GM21737 (cell line): ENCODE results near the gene RHPN2.
"Not testable (repeated sequence)": the region's sequence is repeated elsewhere in the genome, so short reads cannot be mapped to it uniquely, and the experiment has no call there.

Experiments
- ATAC-seq: cut with Tn5 transposase; IDR thresholded peaks from one replicate; pipeline ENCODE4 v1.9.1; 2021; ENCODE audit warnings: mild to moderate bottlenecking, moderate library complexity; ENCODE audit not compliant: unreplicated experiment

The RHPN2 gene

GRCh38 chr19:32979807-32980206 lies 84.9 kb downstream of the RHPN2 start:
- not testable (repeated sequence) for ATAC-seq

- not testable (repeated sequence) for ATAC-seq
Measured at GRCh38 chr19:32977813-32978212, 86.9 kb downstream of the RHPN2 start.

DNA sequence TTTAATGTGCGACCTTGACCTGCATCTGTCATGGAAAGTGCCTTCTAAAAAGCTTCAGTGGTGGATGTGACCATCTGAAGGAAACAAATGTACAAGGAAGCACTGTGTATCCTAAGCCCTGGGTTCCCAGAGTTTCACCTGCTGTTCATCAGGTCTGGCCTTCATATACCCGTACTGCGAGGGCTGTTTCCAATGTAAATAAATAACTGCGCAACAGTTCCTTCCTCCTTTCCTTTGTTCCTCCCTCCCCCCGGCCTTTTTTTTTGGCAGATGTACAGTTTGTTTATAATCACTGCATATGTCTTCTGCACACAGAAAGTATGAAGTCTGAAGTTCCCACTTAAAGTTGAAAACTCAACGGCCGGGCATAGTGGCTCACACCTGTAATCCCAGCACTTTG lies 87.4 kb downstream of the RHPN2 start:
- ATAC-seq = no peak

- no peak for ATAC-seq
Measured at GRCh38 chr19:32976223-32976805, 88.4 kb downstream of the RHPN2 start.

DNA sequence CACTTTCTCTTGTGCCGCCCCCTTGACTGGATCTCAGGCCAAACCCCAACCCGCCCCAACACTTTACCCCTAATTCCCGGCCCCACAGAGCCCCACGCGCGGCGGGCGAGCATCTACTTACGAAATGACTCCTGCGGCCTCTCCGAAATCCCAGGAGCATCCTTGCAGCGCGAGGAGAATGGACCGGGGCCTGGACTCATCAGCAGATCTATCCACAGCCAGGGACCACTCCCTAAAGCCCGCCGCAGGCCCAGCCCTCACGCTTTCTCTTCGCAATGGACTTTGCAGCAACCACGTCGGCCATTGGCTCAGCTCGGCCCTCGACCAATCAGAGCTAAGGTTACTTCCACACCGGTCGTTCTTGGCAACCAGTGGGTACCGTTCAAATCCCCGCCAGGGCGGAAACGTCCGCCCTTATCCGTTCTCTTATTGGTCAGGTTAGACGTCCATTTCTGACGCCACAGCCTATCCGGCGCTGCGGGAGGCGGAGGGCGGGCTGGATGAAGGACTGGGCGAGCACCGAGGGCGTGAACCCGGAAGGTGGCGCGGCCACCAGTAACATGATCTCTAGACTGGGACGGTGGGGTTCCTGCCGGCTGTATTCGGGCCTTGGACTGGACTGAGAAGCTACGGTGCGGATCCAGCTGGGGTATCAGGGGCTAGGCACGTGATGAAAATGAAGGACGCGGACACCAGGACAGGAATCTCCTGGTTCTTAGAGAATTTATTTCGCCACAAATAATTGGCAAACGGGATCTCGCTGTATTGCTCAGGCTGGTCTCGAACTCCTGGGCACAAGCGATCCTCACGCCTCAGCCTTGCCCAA lies 92.8 kb downstream of the RHPN2 start, which contains the start of the genes CEP89 and FAAP24:
CEP89 (minus strand) TSS at position 244 of the 826 bp plus-strand sequence; CDS start at position 160, 84 bp downstream.
FAAP24 (plus strand) TSS at position 528 of the 826 bp plus-strand sequence. CDS start 955 bp downstream, outside the sequence.
- ATAC-seq = peak; percentile 97

- no peak for ATAC-seq
Measured at GRCh38 chr19:32971012-32971595, 93.6 kb downstream of the RHPN2 start.

GRCh38 chr19:32969549-32969948 lies 95.1 kb downstream of the RHPN2 start:
- no peak for ATAC-seq

- ATAC-seq = no peak
Measured at GRCh38 chr19:32966750-32967149, 97.9 kb downstream of the RHPN2 start.

DNA sequence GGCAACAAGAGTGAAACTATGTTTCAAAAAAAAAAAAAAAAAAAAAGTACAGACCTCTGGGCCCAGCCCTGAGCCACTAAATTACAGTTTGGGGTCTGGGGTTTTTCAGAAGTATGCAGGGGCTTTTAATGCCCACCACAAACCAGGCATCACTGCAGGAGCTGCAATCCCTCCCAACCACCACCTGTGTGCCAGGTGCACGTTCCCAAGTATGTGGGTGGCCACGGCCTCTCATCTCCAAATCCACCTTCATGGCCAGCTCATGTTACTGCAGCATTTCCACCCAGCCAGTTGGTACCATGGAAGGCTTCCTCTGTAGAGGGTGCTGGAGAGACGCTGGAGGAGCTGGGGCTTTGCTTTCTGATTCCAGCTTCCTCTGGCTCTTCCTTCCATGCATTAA lies 119.4 kb downstream of the RHPN2 start:
- no peak for ATAC-seq

DNA sequence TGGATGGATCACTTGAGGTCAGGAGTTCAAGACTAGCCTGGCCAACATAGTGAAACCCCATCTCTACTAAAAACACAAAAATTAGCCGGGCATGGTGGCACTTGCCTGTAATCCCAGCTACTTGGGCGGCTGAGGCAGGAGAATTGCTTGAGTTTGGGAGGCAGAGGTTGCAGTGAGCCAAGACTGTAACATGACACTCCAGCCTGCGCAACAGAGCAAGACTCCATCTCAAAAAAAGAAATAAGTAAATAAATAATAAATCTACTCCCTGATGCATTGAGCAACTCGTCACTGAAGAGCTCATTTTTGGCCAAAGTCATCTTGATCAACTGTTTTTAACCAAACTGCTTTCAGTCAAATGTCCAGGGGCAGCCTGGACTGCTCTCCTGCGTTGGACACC lies 123.4 kb downstream of the RHPN2 start:
- ATAC-seq = not testable (repeated sequence)

DNA sequence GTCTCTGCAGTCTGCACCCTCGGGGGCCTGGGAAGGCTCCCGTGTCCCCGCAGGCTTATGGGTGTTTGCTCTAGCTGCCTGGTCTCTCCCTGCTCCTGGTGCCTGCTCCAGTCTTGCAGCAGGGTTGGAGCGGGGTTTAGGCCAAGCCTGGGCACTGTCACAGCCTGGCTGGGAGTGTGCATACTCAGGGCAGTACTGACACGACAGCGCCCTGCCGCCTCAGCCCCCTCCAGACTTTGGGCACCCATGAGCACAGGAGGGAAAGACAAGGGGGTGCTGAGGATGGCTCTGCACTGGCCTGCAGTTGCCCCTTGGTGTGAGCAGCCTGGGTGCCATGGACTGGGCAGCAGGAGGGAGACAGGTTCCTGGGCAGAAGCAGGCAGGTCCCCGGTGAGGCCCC lies 128.6 kb downstream of the RHPN2 start:
- ATAC-seq = no peak

- ATAC-seq = no peak
Measured at GRCh38 chr19:32935629-32936028, 129.1 kb downstream of the RHPN2 start.

DNA sequence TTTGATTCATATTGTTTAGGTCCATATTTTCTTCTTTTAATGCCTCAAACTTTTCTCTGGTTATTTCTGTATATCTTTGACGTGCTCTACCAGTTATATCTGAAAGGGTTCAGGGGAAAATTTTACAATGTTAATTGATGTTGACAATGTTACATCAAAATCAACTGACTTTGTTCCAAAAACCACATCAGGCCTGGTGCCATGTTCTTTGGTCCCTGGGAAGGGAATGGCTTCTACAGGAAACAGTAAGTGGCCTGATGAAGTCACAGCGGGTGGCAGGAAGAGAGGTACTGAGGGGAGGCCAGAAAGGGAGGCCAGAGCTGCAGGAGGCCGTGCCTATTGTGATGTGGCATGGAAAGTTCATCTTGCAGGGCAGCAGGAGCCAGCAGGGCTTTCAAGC lies 131.1 kb downstream of the RHPN2 start:
- no peak for ATAC-seq

DNA sequence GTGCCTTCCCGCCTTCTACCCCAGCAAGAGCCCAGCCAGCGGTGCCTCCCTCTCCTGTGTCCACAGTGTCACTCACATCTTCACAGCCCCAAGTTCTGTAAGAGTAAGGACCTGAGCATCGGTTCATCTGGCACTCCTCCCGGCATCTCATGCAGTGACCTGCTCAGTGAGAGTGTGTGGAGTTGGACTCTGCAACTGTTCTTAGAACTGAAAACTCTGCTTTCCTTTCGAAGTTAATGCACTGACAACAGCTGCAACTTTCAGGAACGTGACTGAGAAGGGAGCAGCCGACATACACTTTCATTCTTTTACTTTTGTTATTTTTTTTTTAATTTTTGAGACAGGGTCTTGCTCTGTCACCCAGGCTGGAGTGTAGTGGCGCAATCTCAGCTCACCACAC lies 134.1 kb downstream of the RHPN2 start:
- no peak for ATAC-seq

- ATAC-seq = no peak
Measured at GRCh38 chr19:32928806-32929205, 135.9 kb downstream of the RHPN2 start.
